GM18873 (cell line): ENCODE results near the gene CDC25A.
A peak's percentile ranks its signal among the peaks of the same experiment; 100 is the strongest.
"Not testable (repeated sequence)": the region's sequence is repeated elsewhere in the genome, so short reads cannot be mapped to it uniquely, and the experiment has no call there.

Source experiments
- ATAC-seq: cut with Tn5 transposase; IDR thresholded peaks from one replicate; pipeline ENCODE4 v1.9.1; 2021; ENCODE audit warnings: mild to moderate bottlenecking, moderate library complexity, moderate number of reproducible peaks; ENCODE audit not compliant: unreplicated experiment, low FRiP score

CDC25A gene

DNA sequence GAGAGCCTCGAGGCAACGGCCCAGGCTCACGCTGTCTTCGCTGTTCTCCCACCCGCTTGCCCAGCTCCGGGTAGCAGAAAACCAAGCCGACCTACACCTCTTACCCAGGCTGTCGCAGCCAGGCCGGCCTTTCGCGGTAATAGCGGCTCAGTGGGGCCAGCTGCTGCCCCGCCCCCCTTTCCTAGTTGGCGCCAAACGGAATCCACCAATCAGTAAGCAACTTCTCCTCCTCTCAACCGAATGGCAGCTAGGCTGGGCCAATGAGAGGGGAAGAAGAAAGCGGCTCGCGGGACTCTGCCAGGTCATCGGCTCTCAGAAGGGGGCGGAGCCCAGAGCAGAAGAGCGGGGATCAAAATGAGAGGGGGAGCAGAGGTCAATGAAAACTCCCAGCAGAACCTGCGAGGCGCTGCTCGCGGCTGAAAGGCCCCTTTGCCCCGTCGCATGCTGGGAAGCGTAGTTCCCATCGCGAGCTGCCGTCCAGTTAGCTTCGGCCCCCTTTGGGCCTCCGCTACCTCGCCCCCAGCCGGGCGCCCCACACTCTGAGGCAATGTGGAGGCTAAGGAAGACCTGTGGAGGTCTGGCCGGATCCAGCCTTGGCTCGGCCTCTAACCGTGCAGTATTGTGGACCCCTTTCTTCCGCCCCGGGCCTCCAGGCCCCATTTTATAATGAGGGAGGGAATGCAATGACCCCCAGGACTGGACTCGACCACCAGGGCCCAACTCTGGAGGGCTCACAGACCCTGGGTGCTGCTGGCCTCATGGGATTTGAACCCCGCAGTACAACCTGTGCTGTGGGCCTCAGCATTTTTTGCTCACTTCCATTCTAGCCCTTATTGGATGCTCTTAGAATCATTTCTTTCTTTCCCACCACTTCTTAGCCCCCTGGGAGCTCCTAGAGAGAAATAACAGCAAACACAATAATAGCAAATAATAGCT is at the start of gene CDC25A:
Gene CDC25A (minus strand): TSS at position 152 of the 936 bp plus-strand sequence. CDS start 470 bp downstream, outside the sequence.
- ATAC-seq: peak; percentile 83

GRCh38 chr3:48236531-48236930 is 48.3 kb upstream of the CDC25A start:
- ATAC-seq: no peak

- no peak for ATAC-seq
Observed at GRCh38 chr3:48233542-48233941, 45.3 kb upstream of the CDC25A start.

- ATAC-seq: no peak
Observed at GRCh38 chr3:48232734-48233133, 44.5 kb upstream of the CDC25A start.

- ATAC-seq: no peak
Observed at GRCh38 chr3:48232232-48232631, 44.0 kb upstream of the CDC25A start.

DNA sequence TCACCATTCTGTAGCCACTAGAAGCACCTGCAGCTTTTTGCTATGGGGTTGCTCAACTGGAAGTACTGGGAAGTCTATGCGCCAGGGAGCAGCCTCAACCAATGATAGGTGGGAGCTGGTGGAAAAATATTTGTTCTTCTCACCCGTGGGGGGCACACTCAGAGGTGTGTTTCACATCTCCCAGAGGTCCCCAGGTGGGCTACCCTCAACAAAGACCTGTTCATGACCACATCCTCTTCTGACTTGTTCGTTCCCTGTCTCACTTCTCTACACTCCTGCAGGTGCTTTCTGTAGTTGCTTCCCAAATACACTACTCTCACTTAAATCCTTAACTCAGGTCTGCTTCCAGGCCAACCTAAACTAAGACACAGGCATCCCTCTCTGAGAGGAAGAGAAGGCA is 38.7 kb upstream of the CDC25A start:
- ATAC-seq: no peak

- ATAC-seq: no peak
Observed at GRCh38 chr3:48225587-48225986, 37.4 kb upstream of the CDC25A start.

DNA sequence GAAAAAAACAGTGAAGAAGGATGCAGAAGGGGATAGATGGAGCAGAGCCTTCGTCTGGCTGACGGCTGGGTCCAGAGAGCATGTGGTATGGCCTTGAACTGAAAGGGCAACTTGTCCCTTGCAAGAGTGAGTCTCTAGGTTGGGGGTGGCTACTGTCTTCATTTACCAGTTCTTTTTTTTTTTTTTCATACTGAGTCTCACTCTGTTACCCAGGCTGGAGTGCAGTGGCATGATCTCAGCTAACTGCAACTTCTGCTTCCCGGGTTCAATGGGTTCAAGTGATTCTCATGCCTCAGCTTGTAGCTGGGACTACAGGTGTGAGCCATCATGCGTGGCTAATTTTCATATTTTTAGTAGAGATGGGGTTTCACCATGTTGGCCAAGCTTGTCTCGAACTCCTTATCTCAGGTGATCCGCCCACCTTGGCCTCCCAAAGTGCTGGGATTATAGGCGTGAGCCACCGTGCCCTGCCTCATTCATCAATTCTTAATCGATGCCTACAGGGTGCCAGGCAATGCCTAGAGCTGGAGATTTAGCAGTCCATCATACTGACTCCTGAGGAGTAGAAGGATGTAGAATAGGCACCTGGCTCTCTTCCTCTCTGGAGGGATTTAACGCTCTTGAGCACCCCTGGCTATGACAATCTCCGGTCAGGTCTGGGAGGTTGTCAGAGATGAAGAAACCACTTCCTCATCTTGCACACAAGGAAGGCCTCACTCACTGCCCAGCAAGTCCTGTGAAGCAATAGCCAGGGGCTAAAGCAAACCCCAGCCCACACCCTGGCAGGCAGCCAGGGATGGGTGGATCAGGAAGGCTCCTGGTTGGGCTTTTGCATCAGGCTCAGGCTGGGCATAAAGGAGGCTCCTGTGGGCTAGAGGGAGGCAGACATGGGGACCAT is 34.6 kb upstream of the CDC25A start, which contains the start of gene CAMP:
Gene CAMP (plus strand): TSS at position 880 of the 898 bp plus-strand sequence. CDS start 17 bp downstream, at position 897.
- ATAC-seq: no peak

GRCh38 chr3:48220746-48221145 is 32.5 kb upstream of the CDC25A start:
- ATAC-seq: no peak

DNA sequence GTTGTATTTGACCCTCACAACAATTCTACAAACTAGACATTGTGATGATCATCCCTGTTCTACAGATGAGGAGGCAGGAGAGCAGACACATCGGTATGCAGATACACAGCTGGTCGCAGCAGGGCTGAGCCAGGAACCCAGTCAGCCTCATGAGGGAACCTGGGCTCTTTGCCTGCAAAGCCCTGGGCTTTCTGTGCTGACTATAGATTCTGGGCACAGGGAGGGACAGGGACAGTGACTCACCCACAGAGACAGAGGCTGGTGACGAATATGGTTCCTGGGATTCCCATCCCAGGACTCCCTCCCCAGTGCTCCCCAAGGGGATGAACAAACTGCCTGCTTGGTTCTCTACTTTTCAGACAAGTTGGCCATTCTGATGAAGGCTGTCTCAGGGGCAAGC is 31.3 kb upstream of the CDC25A start:
- ATAC-seq: no peak

- no peak for ATAC-seq
Observed at GRCh38 chr3:48218537-48218936, 30.3 kb upstream of the CDC25A start.

- no peak for ATAC-seq
Observed at GRCh38 chr3:48217449-48217848, 29.2 kb upstream of the CDC25A start.

DNA sequence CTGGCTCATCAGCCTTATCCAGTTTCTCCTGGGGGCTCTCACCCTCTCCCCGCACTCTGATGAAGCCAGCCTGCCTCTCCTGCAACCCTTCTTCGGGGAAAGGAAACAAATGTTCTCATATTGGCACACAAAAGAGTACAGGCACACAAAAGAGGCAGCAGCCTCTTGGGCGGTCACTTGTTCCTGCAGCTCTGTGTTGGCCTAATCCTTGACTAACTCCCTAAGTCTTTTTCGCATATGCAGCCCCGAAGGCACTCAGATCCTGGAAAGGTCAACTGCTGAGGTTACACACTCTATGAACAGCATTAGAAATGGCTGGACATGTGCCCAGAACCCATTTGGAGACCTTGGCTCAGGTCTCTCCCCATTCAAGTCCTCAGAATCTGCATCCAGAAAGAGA is 27.7 kb upstream of the CDC25A start:
- ATAC-seq: no peak

GRCh38 chr3:48215466-48215865 is 27.2 kb upstream of the CDC25A start:
- no peak for ATAC-seq

DNA sequence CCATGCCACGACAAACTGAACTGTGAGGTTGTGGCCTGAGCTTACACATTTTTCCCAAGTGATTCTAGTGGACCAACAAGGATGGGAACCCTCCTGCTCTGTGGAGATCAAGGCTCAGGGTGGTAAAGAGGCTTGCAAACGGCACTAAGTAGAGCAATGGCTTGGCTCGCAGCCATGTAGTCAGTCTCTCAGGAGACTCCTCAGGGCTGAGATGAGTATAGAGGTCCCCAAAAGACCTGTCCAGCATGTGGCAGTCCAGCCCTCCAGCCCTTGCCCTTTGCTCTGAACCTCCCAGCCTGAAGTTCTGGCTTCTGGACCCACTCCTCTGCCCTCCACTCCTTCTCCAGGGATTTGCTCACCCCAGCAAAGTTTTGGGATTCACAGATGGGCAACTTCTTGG is 26.8 kb upstream of the CDC25A start:
- ATAC-seq: no peak

DNA sequence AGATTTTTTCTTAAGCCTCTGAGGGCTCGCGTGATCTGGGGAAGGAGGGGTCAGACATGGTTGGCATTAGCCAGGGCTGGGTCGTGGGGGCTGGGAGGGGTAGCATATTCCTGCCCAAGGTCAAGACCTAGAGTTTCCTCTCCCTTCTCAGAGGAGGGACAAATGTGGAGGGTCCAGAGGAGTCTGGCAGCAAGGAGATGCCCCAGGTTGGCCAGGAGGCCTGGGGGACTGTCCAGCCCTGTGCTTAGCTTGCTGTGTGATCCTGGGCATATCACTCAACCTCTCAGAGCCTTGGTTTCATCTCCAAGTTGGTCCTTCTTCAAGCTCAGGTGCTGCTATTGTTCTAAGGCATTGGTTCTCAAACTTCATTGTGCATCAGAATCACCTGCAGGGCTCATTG is 26.0 kb upstream of the CDC25A start:
- ATAC-seq: no peak

GRCh38 chr3:48211776-48212175 is 23.6 kb upstream of the CDC25A start:
- ATAC-seq: not testable (repeated sequence)

DNA sequence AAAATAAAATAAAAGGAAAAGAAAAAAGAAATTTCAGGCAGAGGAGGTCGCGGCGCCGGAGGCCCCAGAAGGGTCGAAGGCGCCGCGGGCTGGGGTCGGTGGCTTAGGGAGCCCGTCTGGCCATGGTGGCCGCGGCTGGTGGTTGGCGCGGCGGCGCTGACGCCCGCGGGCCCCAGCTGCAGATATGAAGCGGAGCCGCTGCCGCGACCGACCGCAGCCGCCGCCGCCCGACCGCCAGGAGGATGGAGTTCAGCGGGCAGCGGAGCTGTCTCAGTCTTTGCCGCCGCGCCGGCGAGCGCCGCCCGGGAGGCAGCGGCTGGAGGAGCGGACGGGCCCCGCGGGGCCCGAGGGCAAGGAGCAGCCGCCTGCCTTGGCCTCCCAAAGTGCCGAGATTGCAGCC is 22.3 kb upstream of the CDC25A start:
- not testable (repeated sequence) for ATAC-seq

DNA sequence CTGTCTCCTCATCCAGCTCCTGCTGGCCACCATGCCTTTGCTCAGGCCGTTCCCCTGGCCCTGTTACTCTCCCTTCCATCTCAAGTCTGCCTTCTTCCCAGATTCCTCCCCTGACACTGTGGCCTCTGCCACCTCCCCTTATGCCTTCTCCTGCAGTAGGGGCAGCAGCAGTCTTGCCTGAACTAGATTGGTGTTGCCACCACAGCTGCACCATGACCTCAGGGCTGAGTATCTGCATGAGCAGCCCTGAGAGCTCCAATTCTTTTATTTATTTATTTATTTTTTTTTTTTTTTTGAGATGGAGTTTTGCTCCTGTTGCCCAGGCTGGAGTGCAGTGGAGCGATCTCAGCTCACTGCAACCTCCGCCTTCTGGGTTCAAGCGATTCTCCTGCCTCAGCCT is 21.2 kb upstream of the CDC25A start:
- no peak for ATAC-seq

DNA sequence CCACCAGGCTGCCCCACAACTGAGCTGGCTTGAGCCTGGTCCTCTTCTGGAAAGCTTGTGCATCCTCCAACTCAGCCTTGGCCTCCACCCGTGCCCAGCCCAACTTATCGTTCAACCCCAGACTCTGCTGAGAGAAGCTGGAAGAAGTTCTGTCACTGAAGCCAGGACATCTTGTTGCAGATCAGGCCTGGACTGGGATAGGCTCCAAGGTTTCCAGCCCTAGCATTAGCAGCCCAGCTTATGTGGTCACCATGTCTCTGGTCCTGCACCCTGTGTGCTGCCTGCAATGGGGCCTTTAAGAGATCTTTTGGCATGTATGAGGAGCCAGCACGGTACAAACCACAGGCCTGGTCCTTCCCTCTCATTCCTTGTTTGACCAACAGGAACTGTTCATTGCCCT is 19.9 kb upstream of the CDC25A start:
- ATAC-seq: no peak

GRCh38 chr3:48202632-48203031 is 14.4 kb upstream of the CDC25A start:
- no peak for ATAC-seq
